SKM-1 (cell line): Measurements from ENCODE around the gene PRKAG1.
"Not testable (repeated sequence)": the region's sequence is repeated elsewhere in the genome, so short reads cannot be mapped to it uniquely, and the experiment has no call there.

ENCODE experiments used
- DNase-seq: peaks from one replicate; lab custom pipeline; 2025; ENCODE audit not compliant: unreplicated experiment; lab: John Stamatoyannopoulos, UW

The PRKAG1 gene

DNA sequence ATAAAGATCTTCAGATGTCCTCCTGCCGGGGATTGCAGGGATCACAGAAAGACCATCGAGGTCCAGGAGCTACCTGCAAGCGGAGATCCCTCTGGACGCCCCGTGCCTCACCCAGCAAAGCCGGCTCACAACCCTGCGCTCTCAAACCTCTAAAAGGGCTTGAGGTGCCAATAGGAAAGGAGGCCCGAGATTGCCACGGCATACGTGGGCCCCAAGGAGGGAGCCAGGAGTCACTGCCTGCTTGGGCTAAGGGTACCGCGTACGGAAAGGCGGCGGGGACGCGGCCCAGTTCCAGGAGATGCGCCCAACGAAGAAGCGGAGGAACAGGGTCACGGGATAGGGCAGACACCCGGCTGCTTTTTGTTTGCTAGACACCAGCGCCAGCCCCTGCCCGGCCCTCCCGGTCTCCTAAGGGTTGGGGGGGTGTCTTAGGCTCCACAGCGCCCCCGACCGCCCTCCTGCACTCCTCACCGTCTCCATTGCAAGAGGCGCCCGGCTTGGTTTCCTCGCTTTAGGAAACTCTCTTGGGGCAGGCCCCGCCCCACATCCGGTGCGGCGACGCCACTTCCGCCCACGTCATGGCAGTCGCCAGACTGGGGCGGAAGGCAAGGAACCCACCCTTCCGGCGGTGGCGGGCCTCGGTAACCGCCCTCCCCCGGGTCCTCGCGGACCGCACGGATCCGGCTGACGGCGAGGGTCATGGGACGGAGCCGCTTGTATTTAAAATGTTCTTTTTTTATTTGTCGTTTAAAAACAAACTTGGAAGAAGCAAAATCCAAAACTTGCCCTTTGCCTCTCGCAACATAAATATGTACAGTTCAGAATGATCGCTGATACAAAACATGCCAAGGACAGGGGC, at the start of gene PRKAG1:
PRKAG1 (minus strand) TSS at position 516 of the 859 bp plus-strand sequence; CDS start at position 480, 36 bp downstream.
- peak; percentile 53 for DNase-seq

DNA sequence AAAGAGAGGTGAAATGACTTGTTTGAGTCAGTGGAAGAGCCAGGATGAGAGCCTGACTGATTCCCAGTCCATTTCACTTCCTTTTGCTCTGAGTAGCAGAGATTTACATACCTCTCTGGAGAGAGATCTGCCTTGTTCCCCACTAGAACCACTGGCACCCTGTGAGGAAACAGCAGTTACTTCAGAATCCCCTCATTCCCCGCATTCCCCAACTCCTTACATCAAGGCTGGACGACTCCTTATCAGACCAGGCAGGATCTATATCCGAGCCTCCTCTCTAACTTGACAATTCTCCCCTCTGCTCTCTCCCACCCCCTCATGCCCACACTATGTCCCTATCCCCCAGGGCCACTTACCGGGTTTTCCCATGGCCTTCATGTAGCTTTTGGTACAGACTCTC, 47.5 kb upstream of the PRKAG1 start:
- DNase-seq = no peak

DNA sequence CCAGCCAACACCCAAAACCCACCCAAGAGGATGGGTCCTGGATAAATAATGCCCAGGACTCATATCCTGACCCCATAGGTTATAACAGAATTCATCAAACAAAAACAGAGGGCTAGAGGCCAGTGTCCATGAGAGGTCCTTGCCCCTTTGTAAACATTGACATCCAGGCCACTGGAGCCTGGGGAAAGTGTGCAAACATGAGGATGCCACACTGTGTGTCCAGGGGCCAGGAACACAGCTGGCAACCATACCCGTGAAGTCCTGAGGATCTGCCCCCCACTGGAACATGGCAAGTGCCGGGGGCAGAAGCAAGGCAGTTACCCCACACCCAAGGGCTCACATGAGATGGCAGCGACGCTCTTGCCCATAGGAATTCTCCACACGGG, 46.2 kb upstream of the PRKAG1 start:
- no peak for DNase-seq

DNA sequence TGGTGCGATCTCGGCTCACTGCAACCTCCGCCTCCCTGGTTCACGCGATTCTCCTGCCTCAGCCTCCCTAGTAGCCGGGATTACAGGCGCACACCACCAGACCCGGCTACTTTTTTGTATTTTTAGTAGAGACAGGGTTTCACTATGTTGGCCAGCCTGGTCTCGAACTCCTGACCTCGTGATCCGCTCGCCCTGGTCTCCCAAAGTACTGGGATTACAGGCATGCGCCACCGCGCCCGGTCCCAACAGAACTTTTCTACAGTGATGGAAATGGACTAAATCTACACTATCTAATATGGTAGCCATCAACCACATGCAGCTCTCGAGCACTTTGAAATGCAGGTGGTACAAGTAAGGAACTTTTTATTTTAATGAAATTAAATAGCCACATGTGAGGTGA, 43.3 kb upstream of the PRKAG1 start:
- DNase-seq = not testable (repeated sequence)

DNA sequence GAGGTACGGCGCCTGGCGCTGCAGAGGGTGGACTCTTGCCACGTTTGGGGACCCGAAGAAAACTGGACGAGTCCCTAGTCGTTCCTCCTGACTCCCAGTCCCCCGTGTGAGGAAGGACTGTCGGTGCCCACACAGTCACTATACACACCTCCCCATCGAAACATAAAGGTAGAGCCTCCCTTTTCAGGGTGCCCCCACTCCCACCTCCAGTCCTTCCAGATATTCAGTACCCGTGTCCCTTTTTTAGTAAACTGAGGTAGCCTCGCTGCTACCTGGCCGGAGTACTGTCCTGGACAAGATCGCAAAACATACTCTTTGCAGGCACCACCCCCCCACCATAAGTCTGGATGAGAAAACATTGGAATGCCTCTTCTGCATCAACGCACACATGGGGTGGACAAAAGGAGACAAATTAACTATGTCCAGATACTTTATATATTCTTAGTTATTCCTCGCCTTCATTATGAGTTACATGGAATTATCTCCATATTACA, 42.6 kb upstream of the PRKAG1 start:
- no peak for DNase-seq

DNA sequence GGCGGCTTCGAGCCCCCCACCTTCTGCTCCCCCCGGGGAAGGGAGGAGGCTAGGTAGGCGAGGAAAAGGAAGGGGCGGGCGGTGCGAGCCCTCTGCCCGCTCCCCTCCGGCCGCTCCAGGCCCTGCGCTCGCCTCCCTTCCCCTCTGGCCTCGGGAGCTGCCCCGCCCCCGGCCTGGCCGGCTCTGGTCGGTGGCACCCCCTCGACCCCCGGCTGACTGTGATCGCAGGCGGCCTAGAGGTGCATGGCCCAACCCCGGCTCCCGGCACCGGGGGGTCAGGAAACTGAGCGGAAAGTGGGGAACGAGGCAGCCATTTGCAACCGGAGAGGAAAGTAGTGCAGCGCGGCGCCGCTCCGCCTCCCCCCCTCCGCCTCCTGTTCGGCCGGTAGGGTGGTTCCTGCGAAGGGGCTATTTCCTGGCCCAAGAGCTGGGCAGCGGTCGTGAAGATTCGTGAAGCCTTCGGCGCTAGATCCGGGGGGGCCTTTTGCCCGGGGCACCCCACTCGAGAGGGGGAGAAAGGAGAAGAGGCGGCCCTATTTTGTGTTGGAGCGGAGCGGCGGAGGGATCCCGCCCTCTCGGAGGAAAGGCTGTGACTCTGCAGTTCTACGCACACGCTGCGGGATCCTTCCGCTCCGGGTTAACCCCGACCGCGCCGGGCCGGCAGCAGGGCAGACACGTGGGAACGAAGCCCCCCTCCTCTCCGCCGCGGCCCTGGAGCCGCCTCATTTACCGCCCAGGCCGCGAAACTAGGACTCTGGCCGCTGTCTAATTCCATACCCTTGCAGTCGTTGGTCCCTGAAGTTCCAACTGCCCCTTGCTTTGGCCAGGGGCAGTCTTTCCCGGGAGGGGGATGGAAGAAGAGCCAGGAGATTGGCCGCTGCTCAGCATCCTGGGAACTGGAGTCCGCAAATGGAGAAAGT, 41.9 kb upstream of the PRKAG1 start, which contains the start of gene KMT2D:
KMT2D (minus strand) TSS at position 558 of the 920 bp plus-strand sequence. CDS start 5,470 bp downstream, outside the sequence.
- peak; percentile 48 for DNase-seq

DNA sequence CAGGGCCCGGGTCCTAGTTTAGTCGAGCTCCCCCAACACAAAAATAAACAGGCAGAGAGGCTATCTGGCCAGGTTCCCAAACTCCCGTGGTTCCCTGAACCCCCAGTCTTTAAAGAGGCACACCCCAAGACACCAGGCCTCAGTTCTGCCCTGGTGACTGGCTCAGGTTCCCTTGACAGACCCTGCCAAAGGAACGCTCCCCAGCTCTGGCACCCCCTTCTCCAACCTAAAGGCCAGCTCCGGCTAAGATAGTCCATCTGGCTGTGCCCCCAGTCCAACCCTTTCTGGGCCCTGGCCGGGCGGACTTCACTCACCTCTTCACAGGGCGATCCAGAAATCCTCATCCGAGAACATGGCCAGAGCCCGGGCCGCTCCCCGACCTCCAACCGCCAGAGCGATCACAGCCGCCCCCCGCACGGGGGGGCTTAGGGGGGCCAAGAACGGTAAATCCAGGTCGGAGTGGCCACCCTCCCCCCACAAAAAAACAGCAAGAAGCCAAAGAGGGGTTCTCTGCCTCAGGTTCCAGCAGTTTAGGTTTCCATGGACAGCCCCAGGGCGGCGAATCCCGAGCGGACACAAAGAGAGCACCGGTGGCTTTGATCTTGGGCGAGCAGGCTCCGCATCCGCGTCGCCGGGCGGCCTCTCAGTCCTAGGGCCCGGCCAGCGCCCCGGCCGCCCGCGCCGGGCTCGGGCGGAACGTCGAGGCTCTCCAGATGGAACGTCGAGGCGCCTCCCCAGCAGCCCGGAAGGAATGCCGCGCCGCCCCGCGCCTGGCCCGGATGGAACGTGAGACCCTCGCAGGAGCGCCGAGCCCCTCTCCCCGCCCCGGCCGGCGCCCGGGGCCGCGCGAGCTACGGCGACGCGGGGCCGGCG, 41.0 kb upstream of the PRKAG1 start:
- no peak for DNase-seq

DNA sequence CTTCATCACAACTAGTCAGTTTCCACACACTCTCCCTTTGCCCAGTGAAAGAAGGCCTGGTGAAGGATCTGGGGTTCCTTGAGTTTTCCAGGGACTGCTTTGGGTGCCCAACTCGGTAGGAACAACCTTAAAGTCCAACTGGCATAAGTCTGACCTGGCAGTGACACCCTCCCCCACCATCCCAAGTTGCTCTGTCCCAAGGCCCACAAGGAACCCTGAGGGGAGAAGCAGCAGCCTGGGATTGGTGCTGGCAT, 40.4 kb upstream of the PRKAG1 start:
- DNase-seq = no peak

DNA sequence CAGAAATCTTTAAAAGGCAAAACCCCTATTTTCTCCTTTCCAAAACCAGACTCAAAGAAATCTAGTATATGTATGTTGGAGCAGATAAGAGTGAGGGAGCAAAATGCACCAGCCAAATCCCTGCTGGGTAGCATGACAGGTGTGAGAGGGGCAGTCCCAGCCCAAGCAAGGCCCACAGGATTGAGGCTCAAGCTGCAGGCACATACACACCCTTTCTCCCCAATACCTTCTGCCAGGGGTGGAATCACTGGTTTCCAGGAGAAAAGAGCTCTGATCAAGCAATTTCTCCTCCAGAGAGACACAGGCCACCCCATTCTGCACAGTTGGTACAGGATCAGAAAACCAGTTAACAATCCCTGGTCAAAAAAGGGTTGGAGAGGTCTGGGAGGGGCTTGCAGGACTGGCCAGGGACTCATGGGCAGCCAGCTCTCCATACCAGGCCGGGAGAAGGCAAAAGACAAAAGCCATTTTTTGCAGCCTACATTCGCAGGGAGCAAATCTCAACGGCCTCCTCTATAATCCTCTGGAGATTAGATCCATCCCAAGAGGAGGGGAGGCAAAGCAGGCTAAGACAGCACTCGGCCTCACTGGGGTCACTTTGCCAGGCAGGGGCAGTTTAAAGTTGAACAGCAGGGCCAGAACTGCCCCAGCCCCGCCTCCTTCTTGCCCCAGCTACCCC, 39.9 kb upstream of the PRKAG1 start:
- DNase-seq = no peak

DNA sequence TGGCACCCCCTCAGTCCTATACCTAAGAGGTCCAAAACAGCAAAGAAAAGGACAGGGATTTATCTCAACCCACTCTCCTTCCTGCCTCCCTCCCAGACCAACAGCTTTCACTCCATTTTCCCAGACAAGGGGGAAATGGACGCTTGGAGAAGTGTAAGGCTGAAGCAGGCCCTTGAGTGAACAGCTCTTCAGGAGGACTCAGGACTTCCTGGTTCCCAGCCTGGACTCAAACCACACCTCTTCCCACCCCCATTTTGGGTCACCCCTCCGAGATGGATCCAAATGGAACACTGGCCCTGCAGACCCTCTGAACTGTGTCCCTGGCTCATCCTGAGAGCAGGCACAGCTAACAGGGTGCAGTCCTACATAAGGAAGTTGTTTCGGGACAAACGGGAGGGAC, 39.3 kb upstream of the PRKAG1 start:
- no peak for DNase-seq

DNA sequence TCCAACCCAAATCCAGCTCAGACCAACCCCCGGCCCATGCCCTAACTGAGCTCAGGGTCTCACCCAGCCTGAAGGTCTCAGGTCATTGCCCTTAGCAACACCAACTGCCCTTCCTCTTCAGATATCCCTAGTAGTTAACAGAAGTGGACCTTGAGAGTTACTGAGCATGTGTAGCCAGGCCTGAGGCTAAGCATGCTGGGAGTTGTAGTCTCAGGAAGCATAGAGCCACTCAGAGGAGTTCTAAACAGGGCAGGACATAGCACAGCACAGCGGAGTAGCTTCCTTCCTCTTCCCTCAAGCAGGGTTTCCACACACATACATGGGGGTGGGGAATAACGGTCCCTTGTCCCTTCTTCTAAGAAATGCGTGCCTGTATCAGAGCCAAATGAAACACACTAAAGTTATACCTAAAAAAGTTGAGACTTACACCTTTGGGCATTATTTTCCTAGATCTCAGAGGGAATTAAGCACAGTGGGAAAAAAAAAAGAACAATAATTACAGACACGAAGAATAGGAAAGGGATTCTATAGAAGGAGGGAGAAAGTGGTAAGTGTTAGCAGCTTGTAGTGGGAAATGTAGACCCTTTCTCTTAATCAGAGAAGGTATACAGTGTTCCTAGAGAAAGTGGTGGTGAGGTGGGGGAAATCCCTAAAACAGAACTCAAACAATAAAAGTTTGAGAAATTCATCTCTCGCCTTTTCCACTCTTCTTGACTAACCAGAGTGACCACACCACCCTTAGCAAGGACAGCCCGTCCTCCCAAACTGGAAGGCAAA, 37.6 kb upstream of the PRKAG1 start:
- DNase-seq = peak; percentile 77

DNA sequence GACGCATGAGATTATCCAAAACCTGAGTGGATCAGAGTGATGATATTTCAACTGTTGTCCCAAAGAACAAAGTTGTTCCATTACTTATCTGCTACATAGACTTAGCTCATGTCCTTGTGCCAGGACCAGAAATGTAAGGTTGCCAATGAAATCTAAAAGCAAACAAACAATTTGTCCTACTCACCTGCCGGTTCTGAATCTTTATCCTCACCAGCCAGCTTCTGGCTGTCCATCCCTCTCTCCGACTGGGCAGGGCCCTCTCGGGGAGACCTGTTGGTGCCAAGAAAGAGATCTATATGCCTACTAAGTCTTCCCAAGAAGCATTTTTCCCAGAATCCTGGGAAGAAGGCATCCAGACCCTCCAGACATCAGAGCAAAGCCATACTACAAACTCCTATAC, 36.5 kb upstream of the PRKAG1 start:
- DNase-seq = no peak

DNA sequence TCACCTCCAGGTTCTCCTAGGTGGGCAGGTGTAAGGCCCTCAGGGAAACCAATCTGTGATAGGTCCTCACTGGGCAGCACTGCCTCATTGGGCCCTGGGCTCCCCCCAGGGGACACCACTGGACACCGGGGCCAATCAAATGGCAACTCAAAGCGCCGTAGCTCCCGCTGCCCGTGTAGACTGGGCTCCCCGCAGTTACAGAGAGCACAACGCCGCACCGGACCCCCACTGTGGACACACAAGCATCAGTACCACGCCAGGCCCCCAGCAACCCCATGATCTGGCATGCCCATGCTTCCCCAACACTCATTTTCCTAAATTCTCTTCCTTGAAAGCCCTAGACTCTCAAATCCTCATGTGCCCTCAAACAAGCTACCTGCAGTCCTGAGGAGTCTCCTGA, 35.9 kb upstream of the PRKAG1 start:
- no peak for DNase-seq

DNA sequence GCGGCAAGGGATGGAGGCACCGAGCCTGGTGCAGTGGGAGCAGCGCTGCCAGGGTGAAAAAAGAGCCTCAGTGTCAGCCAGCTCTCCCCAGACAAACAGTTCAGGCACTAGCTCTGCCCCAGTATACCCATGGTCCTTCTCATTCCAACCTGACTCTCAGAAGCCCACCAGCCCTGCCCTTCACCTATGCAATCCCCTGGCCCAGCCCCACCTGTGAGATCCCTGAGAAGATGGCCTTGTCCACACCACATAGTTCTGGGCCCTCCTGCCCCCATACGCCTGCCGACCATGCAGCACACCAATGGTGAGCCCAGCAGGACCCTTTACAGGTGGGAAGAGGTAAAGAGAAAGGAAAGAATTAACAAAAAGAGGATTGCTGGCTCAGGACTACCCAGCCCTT, 35.5 kb upstream of the PRKAG1 start:
- DNase-seq = no peak

DNA sequence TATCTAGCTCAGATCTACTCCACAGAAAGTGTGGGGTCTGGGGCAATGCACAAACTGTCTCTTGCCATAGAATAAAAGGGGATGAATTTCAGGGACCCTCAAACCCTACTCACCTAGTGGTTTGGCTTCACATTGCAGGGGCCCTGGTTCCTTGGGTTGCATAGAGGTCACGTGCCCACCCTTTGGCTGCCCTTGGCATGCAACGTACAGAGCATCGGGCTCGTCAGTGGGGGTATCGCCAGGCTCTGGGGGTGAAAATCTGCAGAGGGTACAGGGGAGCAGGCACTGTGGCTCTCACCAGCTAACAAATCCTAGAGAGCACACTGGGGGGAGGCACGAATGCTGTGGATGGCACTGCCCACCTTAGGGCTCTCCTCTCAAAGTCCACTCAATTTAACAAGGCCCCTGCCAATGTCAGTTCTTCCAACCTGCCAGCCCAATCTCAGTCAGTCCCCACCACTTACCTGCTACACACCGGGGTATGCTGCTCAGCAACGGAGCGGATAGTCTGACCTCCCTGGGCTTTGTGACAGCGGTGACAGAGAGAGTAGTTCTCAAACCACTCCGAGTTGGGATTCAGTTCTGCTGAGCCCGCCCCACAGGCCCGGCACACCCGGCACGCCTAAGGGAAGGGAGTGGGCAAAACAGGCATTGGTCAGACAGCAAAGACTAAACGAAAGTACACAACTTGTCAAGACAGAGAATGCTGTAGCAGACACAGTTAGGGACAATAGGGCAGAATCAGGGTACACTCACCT, 34.1 kb upstream of the PRKAG1 start:
- DNase-seq = no peak

DNA sequence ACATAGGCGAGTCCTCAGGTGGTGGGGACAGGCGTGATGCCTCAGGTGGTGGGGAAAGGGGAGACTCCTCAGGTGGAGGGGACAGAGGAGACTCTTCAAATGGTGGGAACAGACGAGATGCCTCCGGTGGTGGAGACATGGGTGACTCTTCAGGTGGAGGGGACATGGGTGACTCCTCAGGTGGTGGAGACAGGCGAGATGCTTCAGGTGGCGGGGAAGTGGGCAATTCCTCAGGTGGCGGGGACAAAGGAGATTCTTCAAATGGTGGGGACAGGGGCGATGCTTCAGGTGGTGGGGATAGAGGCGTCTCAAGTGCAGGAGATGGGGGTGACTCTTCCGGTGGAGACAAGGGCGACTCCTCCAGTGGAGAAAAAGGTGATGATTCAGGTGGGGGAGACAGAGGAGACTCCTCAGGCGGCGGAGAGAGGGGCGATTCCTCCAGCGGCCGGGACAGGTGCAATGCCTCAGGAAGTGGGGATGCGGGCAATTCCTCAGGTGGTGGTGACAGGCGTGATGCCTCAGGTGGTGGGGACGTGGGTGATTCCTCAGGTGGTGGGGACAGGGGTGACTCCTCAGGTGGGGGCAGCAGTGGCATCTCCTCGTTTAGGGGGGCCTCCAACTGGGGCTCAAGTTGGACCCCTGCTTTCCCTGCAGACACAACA, 33.3 kb upstream of the PRKAG1 start:
- no peak for DNase-seq

DNA sequence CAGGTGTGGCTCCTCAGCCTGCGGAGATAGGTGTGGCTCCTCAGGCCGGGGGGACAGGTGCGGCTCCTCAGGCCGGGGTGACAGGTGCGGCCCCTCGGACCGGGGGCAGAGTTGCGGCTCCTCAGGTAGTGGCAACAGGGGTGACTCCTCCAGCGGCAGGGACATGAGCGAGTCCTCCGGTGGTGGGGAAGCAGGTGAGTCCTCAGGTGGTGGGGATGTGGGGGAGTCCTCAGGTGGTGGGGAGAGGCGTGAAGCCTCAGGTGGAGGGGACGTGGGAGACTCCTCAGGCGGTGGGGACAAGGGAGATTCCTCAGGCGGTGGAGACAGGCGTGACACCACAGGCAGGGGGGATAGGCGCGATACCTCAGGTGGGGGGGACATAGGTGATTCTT, 32.8 kb upstream of the PRKAG1 start:
- no peak for DNase-seq
